Mammary epithelial cell (primary cell): ENCODE measurements around the gene TLE6.

ENCODE experiments used
- EZH2 ChIP-seq: IDR thresholded peaks from 2 replicates; pipeline ENCODE4 v1.6.1; 2012; ENCODE audit warnings: low read length, inconsistent platforms, borderline replicate concordance
- TF ChIP-seq, protein P1 (sequence below), 2 donors: IDR thresholded peaks in 1 of 2; conservative IDR thresholded peaks in 1 of 2; 2 replicates each; pipeline ENCODE4 v1.5.1; 2011 to 2012; ENCODE audit warnings: inconsistent platforms in 2 of 2, low read length in 2 of 2, mild to moderate bottlenecking in 2 of 2, control low read depth in 1 of 2, low read depth in 1 of 2; ENCODE audit not compliant: insufficient read depth in 1 of 2; ENCODE audit errors: extremely low read depth in 1 of 2

DNA sequence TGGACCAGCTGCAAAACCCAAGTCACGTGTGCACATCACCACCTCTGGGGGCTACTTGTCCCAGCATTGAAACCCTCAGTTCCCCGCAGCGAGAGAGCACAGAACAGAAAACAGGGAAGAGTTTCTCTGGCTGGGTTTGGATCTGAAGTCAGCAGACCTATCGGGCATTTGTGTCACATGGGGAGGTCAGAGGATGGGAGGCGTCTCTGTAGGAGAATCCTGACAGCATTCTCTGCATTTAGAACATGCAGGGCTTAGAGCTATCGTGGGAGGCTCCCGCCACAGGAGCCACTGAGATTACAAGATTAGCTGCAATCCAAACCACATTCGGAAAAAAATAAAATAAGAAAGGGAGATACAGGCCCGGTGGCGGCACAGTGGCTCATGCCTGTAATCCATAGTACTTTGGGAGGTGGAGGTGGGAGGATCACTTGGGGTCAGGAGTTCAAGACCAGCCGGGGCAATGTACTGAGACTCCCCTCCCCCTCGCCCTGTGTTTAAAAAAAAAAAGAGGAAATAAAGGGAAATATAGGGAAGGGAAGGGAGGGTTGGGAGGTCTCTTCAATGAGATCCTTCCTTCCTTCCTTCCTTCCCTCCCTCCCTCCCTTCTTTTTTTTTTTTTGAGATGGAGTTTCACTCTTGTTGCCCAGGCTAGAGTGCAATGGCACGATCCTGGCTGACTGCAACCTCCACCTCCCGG lies 2.9 kb upstream of the TLE6 start:
- TF ChIP-seq, protein P1, sequence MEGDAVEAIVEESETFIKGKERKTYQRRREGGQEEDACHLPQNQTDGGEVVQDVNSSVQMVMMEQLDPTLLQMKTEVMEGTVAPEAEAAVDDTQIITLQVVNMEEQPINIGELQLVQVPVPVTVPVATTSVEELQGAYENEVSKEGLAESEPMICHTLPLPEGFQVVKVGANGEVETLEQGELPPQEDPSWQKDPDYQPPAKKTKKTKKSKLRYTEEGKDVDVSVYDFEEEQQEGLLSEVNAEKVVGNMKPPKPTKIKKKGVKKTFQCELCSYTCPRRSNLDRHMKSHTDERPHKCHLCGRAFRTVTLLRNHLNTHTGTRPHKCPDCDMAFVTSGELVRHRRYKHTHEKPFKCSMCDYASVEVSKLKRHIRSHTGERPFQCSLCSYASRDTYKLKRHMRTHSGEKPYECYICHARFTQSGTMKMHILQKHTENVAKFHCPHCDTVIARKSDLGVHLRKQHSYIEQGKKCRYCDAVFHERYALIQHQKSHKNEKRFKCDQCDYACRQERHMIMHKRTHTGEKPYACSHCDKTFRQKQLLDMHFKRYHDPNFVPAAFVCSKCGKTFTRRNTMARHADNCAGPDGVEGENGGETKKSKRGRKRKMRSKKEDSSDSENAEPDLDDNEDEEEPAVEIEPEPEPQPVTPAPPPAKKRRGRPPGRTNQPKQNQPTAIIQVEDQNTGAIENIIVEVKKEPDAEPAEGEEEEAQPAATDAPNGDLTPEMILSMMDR (conservative IDR thresholded peaks at IDR 0.05 in 1 of 2, IDR thresholded peaks at IDR 0.05 in 1 of 2; ENCODE audit: extremely low read depth in 1 of 2, insufficient read depth in 1 of 2, low read depth in 1 of 2, low read length in 2 of 2): no peak
- no peak for TF ChIP-seq EZH2
